ENCODE results near the gene DRAM1.

The DRAM1 gene

GRCh38 chr12:101962486-101962885 lies 85.1 kb downstream of the DRAM1 start:
- no peak for TF ChIP-seq GATA2 (IDR thresholded peaks at IDR 0.05; ENCODE audit: low read depth, low read length)
- no peak for TF ChIP-seq GATA3 (IDR thresholded peaks at IDR 0.05; ENCODE audit: low read depth, low read length)

GRCh38 chr12:101963697-101964096 lies 86.3 kb downstream of the DRAM1 start:
- TF ChIP-seq GATA3 (IDR thresholded peaks at IDR 0.05; ENCODE audit: low read depth, low read length): no peak
- no peak for TF ChIP-seq GATA2 (IDR thresholded peaks at IDR 0.05; ENCODE audit: low read depth, low read length)

- TF ChIP-seq GATA2 (IDR thresholded peaks at IDR 0.05; ENCODE audit: low read depth, low read length) (no peak), GATA3 (IDR thresholded peaks at IDR 0.05; ENCODE audit: low read depth, low read length) (no peak)
Observed at GRCh38 chr12:101966496-101966895, 89.1 kb downstream of the DRAM1 start.

GRCh38 chr12:101967506-101967905 lies 90.1 kb downstream of the DRAM1 start:
- TF ChIP-seq GATA2 (IDR thresholded peaks at IDR 0.05; ENCODE audit: low read depth, low read length) (no peak), GATA3 (IDR thresholded peaks at IDR 0.05; ENCODE audit: low read depth, low read length) (no peak)

GRCh38 chr12:101968770-101969169 lies 91.4 kb downstream of the DRAM1 start:
- TF ChIP-seq GATA2 (IDR thresholded peaks at IDR 0.05; ENCODE audit: low read depth, low read length) (no peak), GATA3 (IDR thresholded peaks at IDR 0.05; ENCODE audit: low read depth, low read length) (no peak)

Measured in SH-SY5Y (cell line).